Natural killer cell (primary cell): ENCODE results near the gene CFAP251. TPM values are rescaled to one million over a fixed set of nuclear protein-coding genes. Genes with fewer than 3 reads are reported as not detected.

Experiments used
- ATAC-seq, 3 donors: fragments of 150-1000 bp in 2 of 3; fragments of 200-7000 bp in 1 of 3; cut with Tn5 transposase; 1 replicate in 1 of 3; 2 replicates in 2 of 3; pipeline ENCODE4 v1.10.0; 2021; ENCODE audit warnings: mild to moderate bottlenecking in 2 of 3, moderate library complexity in 2 of 3
- DNase-seq, 2 donors: peaks; one replicate each; pipeline versions ENCODE4 v3.0.0 to v3.0.0-alpha.2; 2013 to 2021; ENCODE audit warnings: mixed read lengths in 1 of 2
- H3K27ac ChIP-seq: one replicate; pipeline ENCODE4 v1.5.1; 2013; ENCODE audit warnings: mild to moderate bottlenecking, low read length
- H3K27me3 ChIP-seq: one replicate; pipeline ENCODE4 v1.6.1; 2013; ENCODE audit warnings: low read length; ENCODE audit not compliant: control insufficient read depth, insufficient read depth
- H3K36me3 ChIP-seq: one replicate; pipeline ENCODE4 v1.6.1; 2013; ENCODE audit warnings: low read length; ENCODE audit not compliant: control insufficient read depth, insufficient read depth
- H3K4me1 ChIP-seq: one replicate; pipeline ENCODE4 v1.6.1; 2013; ENCODE audit warnings: low read length; ENCODE audit not compliant: control insufficient read depth, insufficient read depth
- H3K4me3 ChIP-seq: one replicate; pipeline ENCODE4 v1.5.1; 2013; ENCODE audit warnings: low read length
- H3K9me3 ChIP-seq: one replicate; pipeline ENCODE4 v1.6.1; 2013; ENCODE audit warnings: low read length; ENCODE audit not compliant: control insufficient read depth, insufficient read depth
- H3K27ac Mint-ChIP-seq, 2 donors: one replicate each; pipeline ENCODE4 v1.8.0; 2022; ENCODE audit warnings: mild to moderate bottlenecking in 2 of 2, mixed read lengths in 2 of 2, moderate library complexity in 1 of 2
- H3K27me3 Mint-ChIP-seq, 2 donors: one replicate each; pipeline ENCODE4 v1.8.0; 2022; ENCODE audit warnings: low read depth in 2 of 2, mixed read lengths in 2 of 2
- H3K36me3 Mint-ChIP-seq: one replicate; pipeline ENCODE4 v1.8.0; 2022; ENCODE audit warnings: mixed read lengths
- H3K4me1 Mint-ChIP-seq, 2 donors: one replicate each; pipeline ENCODE4 v1.8.0; 2022; ENCODE audit warnings: mixed read lengths in 2 of 2
- H3K4me3 Mint-ChIP-seq: one replicate; pipeline ENCODE4 v1.8.0; 2022; ENCODE audit warnings: mild to moderate bottlenecking, moderate library complexity, mixed read lengths
- H3K9me3 Mint-ChIP-seq, 2 donors: one replicate each; pipeline ENCODE4 v1.8.0; 2022; ENCODE audit warnings: mixed read lengths in 2 of 2
- WGBS: methylation state at CpG from one replicate; pipeline ENCODE4 v1.1.7; 2013; ENCODE audit warnings: missing lambda C conversion rate; ENCODE audit not compliant: insufficient coverage; 5-methylcytosine and 5-hydroxymethylcytosine counted together
- intact Hi-C: fragments of 100-400 bp; cut with micrococcal nuclease; formaldehyde crosslinking; loops from one replicate; pipeline ENCODE4 v1.14.2; 2022
- total RNA-seq, 4 donors: library from RNA; stranded (reverse); fragments of 120-200 nt in 1 of 4; gene quantifications; one replicate each; pipeline versions ENCODE4 v1.2.3 to v1.2.4, GENCODE V29; 2013 to 2022
- TF ChIP-seq, protein P1 (sequence below): fragments of 200-600 bp; IDR thresholded peaks from one replicate; pipeline ENCODE4 v1.8.0; 2022; ENCODE audit warnings: antibody characterized with exemption

The CFAP251 gene
- total RNA-seq, 3 donors from 2014 or later (not counting 1 experiment from before 2014, with no cell fraction given) = 0.59 to 0.80 (median 0.59) TPM

DNA sequence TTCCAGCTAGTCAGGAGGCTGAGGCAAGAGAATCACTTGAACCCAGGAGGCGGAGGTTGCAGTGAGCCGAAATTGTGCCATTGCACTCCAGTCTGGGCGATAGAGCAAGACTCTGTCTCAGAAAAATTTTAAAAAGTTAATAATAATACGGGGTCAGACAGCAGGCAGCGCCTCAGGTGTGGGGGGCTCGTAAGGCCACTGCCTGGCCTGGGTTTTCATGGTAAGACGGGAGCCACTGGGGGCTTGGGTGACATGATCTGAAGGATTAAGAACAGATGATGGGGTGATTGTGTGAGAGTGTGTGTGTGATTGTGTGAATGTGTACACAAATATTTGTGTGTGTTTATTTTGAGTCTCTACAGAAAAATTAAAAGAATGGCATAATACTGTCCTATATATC, 126.9 kb downstream of the CFAP251 start:
- Mint-ChIP-seq H3K4me1 (no peaks in the 10 kb centered on the region), H3K9me3 (no peaks in the 10 kb centered on the region), H3K4me3 (no peak overlapping the region), H3K36me3 (no peaks in the 10 kb centered on the region), H3K27ac (no peak overlapping the region), H3K27me3 (no peaks in the 10 kb centered on the region)
- Histone ChIP-seq H3K27me3 (no peaks in the 10 kb centered on the region), H3K4me3 (no peak overlapping the region), H3K27ac (no peak overlapping the region), H3K4me1 (no peaks in the 10 kb centered on the region), H3K9me3 (no peaks in the 10 kb centered on the region), H3K36me3 (no peaks in the 10 kb centered on the region)
- TF ChIP-seq, protein P1, sequence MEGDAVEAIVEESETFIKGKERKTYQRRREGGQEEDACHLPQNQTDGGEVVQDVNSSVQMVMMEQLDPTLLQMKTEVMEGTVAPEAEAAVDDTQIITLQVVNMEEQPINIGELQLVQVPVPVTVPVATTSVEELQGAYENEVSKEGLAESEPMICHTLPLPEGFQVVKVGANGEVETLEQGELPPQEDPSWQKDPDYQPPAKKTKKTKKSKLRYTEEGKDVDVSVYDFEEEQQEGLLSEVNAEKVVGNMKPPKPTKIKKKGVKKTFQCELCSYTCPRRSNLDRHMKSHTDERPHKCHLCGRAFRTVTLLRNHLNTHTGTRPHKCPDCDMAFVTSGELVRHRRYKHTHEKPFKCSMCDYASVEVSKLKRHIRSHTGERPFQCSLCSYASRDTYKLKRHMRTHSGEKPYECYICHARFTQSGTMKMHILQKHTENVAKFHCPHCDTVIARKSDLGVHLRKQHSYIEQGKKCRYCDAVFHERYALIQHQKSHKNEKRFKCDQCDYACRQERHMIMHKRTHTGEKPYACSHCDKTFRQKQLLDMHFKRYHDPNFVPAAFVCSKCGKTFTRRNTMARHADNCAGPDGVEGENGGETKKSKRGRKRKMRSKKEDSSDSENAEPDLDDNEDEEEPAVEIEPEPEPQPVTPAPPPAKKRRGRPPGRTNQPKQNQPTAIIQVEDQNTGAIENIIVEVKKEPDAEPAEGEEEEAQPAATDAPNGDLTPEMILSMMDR = no peak
- ATAC-seq (no peak), DNase-seq (no peak)
- intact Hi-C loops = no loop called here
- WGBS = 98% methylated on average over 7 of the region's 7 CpGs

DNA sequence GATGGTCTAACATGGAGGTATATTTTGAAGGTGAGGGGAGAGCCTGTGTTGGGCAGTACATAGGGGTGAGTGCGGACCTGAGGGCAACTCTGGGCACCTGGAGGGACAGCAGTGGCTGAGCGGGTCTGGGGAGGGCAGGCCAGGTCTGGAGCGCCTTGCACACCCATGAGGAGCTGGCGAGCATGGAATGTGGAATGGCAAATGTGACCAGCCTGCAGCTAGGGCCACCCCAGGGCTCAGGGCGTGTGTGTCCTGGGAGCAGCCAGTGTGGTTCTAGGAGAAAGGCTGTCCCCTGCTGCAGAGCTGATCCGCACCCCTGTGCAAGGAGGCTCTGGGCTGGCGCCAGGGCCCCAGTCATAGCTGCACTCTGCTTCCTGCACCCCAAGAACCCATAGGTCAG, 127.8 kb downstream of the CFAP251 start:
- TF ChIP-seq, protein P1 = no peak
- H3K36me3 ChIP-seq = no peaks in the 10 kb centered on the region
- DNase-seq (no peak), ATAC-seq (no peak)
- H3K27ac ChIP-seq = no peak overlapping the region
- no peaks in the 10 kb centered on the region for H3K4me1 ChIP-seq
- H3K27ac Mint-ChIP-seq = no peak overlapping the region
- no peaks in the 10 kb centered on the region for H3K27me3 ChIP-seq
- 83% methylated on average over 7 of the region's 7 CpGs for WGBS
- no peaks in the 10 kb centered on the region for H3K27me3 Mint-ChIP-seq
- H3K36me3 Mint-ChIP-seq = no peaks in the 10 kb centered on the region
- H3K4me3 ChIP-seq = no peak overlapping the region
- no peak overlapping the region for H3K4me3 Mint-ChIP-seq
- no peaks in the 10 kb centered on the region for H3K4me1 Mint-ChIP-seq
- intact Hi-C loops = no loop called here
- H3K9me3 Mint-ChIP-seq = no peaks in the 10 kb centered on the region
- no peaks in the 10 kb centered on the region for H3K9me3 ChIP-seq

DNA sequence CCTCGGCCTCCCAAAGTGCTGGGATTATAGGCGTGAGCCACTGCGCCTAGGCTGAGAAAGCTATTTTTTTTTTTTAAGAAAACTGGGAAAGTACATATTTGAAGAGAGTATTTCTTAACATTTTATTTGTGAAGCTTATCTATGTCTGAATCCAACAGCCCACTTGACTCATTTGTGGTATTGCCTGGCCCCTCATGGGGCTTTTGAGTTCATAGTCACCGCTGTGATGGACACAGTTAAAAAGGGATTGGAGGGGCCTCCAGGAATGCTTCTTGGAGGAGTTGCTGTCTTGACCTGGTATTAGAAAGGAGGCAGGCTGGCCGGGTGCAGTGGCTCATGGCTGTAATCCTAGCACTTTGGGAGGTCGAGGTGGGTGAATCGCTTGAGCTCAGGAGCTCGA, 129.8 kb downstream of the CFAP251 start:
- Mint-ChIP-seq H3K27me3 (no peaks in the 10 kb centered on the region), H3K4me1 (no peaks in the 10 kb centered on the region), H3K36me3 (no peaks in the 10 kb centered on the region), H3K4me3 (no peak overlapping the region), H3K27ac (no peak overlapping the region), H3K9me3 (no peaks in the 10 kb centered on the region)
- DNase-seq (no peak), ATAC-seq (no peak)
- Histone ChIP-seq H3K9me3 (no peaks in the 10 kb centered on the region), H3K36me3 (no peaks in the 10 kb centered on the region), H3K27me3 (no peaks in the 10 kb centered on the region), H3K27ac (no peak overlapping the region), H3K4me3 (no peak overlapping the region), H3K4me1 (no peaks in the 10 kb centered on the region)
- intact Hi-C loops = no loop called here
- TF ChIP-seq, protein P1 = no peak
- 95% methylated on average over 8 of the region's 8 CpGs for WGBS

DNA sequence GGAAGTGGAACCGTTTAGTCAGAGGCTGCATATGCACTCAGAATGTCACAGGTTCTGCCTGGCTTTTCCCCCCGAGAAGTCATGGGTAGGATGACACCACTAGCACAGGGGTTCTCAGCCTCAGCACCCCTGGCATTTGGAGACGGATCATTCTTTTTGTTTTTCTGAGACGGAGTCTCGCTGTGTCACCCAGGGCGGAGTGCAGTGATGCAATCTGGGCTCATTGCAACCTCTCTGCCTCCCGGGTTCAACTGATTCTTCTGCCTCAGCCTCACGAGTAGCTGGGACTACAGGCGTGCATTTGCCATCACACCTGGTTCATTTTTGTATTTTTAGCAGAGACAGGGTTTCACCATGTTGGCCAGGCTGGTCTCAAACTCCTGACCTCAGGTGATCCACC, 131.4 kb downstream of the CFAP251 start:
- 90% methylated on average over 9 of the region's 9 CpGs for WGBS

More for the DNA sequence above, 131.4 kb downstream of the CFAP251 start:
- Histone ChIP-seq H3K27ac (no peak overlapping the region), H3K4me3 (no peak overlapping the region), H3K4me1 (peaks cover 7% of the 10 kb centered on the region), H3K36me3 (no peaks in the 10 kb centered on the region), H3K27me3 (no peaks in the 10 kb centered on the region), H3K9me3 (no peaks in the 10 kb centered on the region)
- DNase-seq (no peak), ATAC-seq (no peak)
- TF ChIP-seq, protein P1 = no peak
- H3K27ac Mint-ChIP-seq = no peak overlapping the region
- H3K36me3 Mint-ChIP-seq = no peaks in the 10 kb centered on the region
- H3K4me1 Mint-ChIP-seq = peaks cover 0 to 7% of the 10 kb centered on the region in 2 donors
- H3K9me3 Mint-ChIP-seq = no peaks in the 10 kb centered on the region
- H3K4me3 Mint-ChIP-seq = no peak overlapping the region
- H3K27me3 Mint-ChIP-seq = no peaks in the 10 kb centered on the region
- intact Hi-C loops = no loop called here
